ENCODE measurements around the gene RIT2.

The RIT2 gene

DNA sequence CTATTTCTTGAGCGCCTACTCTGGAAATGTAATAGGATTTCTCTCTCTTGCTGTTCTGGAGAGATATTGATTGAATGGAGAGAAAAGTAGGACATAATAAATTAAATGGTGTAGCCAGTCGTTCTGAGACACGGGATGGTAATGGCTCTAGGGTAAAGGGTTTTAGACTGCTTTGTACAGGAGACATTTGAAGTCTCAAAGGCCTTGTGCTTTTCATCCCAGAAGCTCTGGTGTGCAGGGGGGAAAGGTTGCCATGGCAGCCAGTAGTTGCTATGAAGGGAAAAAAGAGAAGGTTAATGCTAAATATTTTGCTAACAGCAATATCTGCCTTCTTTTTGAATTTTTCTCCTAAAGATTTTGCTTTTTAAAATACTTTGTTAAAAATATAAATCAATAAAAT is 359.3 kb downstream of the RIT2 start:
- Histone ChIP-seq H3K9me3 (ENCODE audit: insufficient read depth, low read length) (no peaks in the 10 kb centered on the region), H4K20me1 (ENCODE audit: low read depth, low read length) (no peaks in the 10 kb centered on the region), H3F3A (ENCODE audit: insufficient read depth) (no peaks in the 10 kb centered on the region), H3K36me3 (ENCODE audit: low read length) (no peaks in the 10 kb centered on the region), H3K4me2 (ENCODE audit: low read depth, low read length, poor library complexity, severe bottlenecking) (no peak overlapping the region), H3K79me2 (ENCODE audit: insufficient read depth, low read length) (no peaks in the 10 kb centered on the region), H3K9ac (ENCODE audit: low read length) (no peak overlapping the region), H2AFZ (ENCODE audit: low read depth, low read length, severe bottlenecking) (no peak overlapping the region), H3K27ac (ENCODE audit: low read depth, low read length) (no peak overlapping the region), H3K27me3 (ENCODE audit: low read length) (no peaks in the 10 kb centered on the region), H3K4me3 (ENCODE audit: insufficient read depth, low read length, poor library complexity, severe bottlenecking) (no peak overlapping the region), H3K9me2 (replicated peaks; ENCODE audit: insufficient read depth, low read length) (no peaks in the 10 kb centered on the region)
- TF ChIP-seq EZH2phosphoT487 (conservative IDR thresholded peaks at IDR 0.05; ENCODE audit: low read length) = no peak
- no peak for TF ChIP-seq CTCF (IDR thresholded peaks at IDR 0.05; ENCODE audit: insufficient read depth, low read length, poor library complexity, severe bottlenecking)

DNA sequence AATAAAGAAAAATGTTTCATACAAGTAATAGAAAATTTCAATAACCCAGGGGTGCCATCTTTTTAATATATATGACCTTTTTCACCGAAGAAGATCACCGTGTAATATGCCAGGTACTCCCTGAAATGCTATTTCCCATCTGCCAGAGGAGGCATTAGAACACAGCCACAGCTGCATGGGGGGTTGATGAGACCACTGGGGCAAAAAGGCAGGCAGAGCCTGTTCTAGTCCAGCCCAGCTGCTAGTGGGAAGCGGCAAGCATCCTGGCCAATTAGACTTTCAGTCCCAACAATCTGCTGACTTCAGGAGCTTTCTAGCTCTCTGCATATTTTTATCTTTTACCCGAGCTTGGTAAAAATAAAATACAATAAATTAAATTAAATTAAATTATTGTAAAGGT is 362.6 kb downstream of the RIT2 start:
- Histone ChIP-seq H3F3A (ENCODE audit: insufficient read depth) (no peaks in the 10 kb centered on the region), H2AFZ (ENCODE audit: low read depth, low read length, severe bottlenecking) (no peak overlapping the region), H3K27me3 (ENCODE audit: low read length) (no peaks in the 10 kb centered on the region), H3K9ac (ENCODE audit: low read length) (no peak overlapping the region), H4K20me1 (ENCODE audit: low read depth, low read length) (no peaks in the 10 kb centered on the region), H3K27ac (ENCODE audit: low read depth, low read length) (no peak overlapping the region), H3K36me3 (ENCODE audit: low read length) (0 out of 2 replicates have a peak, but pooled peaks cover 4% of the 10 kb centered on the region), H3K4me2 (ENCODE audit: low read depth, low read length, poor library complexity, severe bottlenecking) (no peak overlapping the region), H3K9me3 (ENCODE audit: insufficient read depth, low read length) (no peaks in the 10 kb centered on the region), H3K9me2 (replicated peaks; ENCODE audit: insufficient read depth, low read length) (no peaks in the 10 kb centered on the region), H3K79me2 (ENCODE audit: insufficient read depth, low read length) (no peaks in the 10 kb centered on the region), H3K4me3 (ENCODE audit: insufficient read depth, low read length, poor library complexity, severe bottlenecking) (no peak overlapping the region)
- TF ChIP-seq CTCF (IDR thresholded peaks at IDR 0.05; ENCODE audit: insufficient read depth, low read length, poor library complexity, severe bottlenecking) (no peak), EZH2phosphoT487 (conservative IDR thresholded peaks at IDR 0.05; ENCODE audit: low read length) (no peak)

DNA sequence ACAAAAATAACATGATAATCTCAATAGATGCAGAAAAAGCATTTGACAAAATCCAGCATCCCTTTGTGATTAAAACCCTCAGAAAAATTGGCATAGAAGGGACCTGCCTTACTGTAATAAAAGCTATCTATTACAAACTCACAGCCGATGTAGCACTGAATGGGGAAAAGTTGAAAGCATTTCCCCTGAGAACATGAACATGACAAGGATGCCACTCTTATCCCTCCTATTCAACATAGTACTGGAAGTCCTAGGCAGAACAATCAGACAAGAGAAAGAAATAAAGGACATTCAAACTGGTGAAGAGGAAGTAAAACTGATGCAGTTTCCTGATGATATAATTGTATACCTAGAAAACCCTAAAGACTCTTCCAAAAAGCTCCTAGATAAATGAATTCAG is 368.7 kb downstream of the RIT2 start:
- H3K27ac ChIP-seq (ENCODE audit: low read depth, low read length) = no peak overlapping the region
- no peaks in the 10 kb centered on the region for H3K9me3 ChIP-seq (ENCODE audit: insufficient read depth, low read length)
- TF ChIP-seq CTCF (IDR thresholded peaks at IDR 0.05; ENCODE audit: insufficient read depth, low read length, poor library complexity, severe bottlenecking) (no peak), EZH2phosphoT487 (conservative IDR thresholded peaks at IDR 0.05; ENCODE audit: low read length) (no peak)
- H3K9me2 ChIP-seq (replicated peaks; ENCODE audit: insufficient read depth, low read length) = 0 out of 2 replicates have a peak, but pooled peaks cover 3% of the 10 kb centered on the region
- H4K20me1 ChIP-seq (ENCODE audit: low read depth, low read length) = no peaks in the 10 kb centered on the region
- H3K4me2 ChIP-seq (ENCODE audit: low read depth, low read length, poor library complexity, severe bottlenecking) = no peak overlapping the region
- no peaks in the 10 kb centered on the region for H3F3A ChIP-seq (ENCODE audit: insufficient read depth)
- H3K36me3 ChIP-seq (ENCODE audit: low read length) = 0 out of 2 replicates have a peak, but pooled peaks cover 4% of the 10 kb centered on the region
- H3K27me3 ChIP-seq (ENCODE audit: low read length) = no peaks in the 10 kb centered on the region
- H3K4me3 ChIP-seq (ENCODE audit: insufficient read depth, low read length, poor library complexity, severe bottlenecking) = no peak overlapping the region
- no peak overlapping the region for H3K9ac ChIP-seq (ENCODE audit: low read length)
- H2AFZ ChIP-seq (ENCODE audit: low read depth, low read length, severe bottlenecking) = no peak overlapping the region
- H3K79me2 ChIP-seq (ENCODE audit: insufficient read depth, low read length) = no peaks in the 10 kb centered on the region
